Heart right ventricle (tissue), 16 donors: Measurements from ENCODE around the gene MAN1A1. TPM values are rescaled to one million over a fixed set of nuclear protein-coding genes. Genes with fewer than 3 reads are reported as not detected.

Experiments used
- ATAC-seq, 8 donors: fragments of 200-7000 bp; cut with Tn5 transposase; one replicate each; pipeline ENCODE4 v1.9.1; 2020; ENCODE audit warnings: mild to moderate bottlenecking in 8 of 8, moderate library complexity in 8 of 8, moderate number of reproducible peaks in 1 of 8
- DNase-seq, 2 donors: peaks; one replicate each; pipeline ENCODE4 v3.0.0-alpha.2; 2020
- H3K27ac ChIP-seq, 10 donors: fragments of 200-600 bp; sonication (generic) in 2 of 10; one replicate each; pipeline versions ENCODE4 v1.5.0 to v1.8.0; 2020 to 2022; ENCODE audit warnings: mild to moderate bottlenecking in 3 of 10
- H3K27me3 ChIP-seq, 7 donors: fragments of 200-600 bp; one replicate each; pipeline ENCODE4 v1.8.0; 2021 to 2022; ENCODE audit warnings: mild to moderate bottlenecking in 2 of 7
- H3K36me3 ChIP-seq, 9 donors: fragments of 200-600 bp; sonication (generic) in 1 of 9; one replicate each; pipeline versions ENCODE4 v1.5.0 to v1.8.0; 2020 to 2022; ENCODE audit warnings: mild to moderate bottlenecking in 2 of 9
- H3K4me1 ChIP-seq, 9 donors: fragments of 200-600 bp; sonication (generic) in 1 of 9; one replicate each; pipeline versions ENCODE4 v1.5.0 to v1.8.0; 2020 to 2022; ENCODE audit warnings: mild to moderate bottlenecking in 4 of 9
- H3K4me3 ChIP-seq, 10 donors: fragments of 200-600 bp; sonication (generic) in 2 of 10; one replicate each; pipeline versions ENCODE4 v1.5.0 to v1.8.0; 2020 to 2022; ENCODE audit warnings: mild to moderate bottlenecking in 7 of 10, moderate library complexity in 2 of 10
- H3K9me3 ChIP-seq, 11 donors: fragments of 200-600 bp in 10 of 11; sonication (generic) in 2 of 11; one replicate each; pipeline versions ENCODE4 v1.5.0 to v1.8.0; 2013 to 2022; ENCODE audit warnings: mild to moderate bottlenecking in 2 of 11, control low read depth in 1 of 11, moderate library complexity in 1 of 11
- WGBS, 2 donors: extraction: QIAGEN DNeasy Blood & Tissue Kit; methylation state at CpG; one replicate each; pipeline ENCODE4 v1.1.7; 2013; ENCODE audit warnings: inconsistent platforms in 1 of 2; 5-methylcytosine and 5-hydroxymethylcytosine counted together
- intact Hi-C, 10 donors: fragments of 100-400 bp; cut with DNase I; formaldehyde crosslinking; loops; one replicate each; pipeline versions ENCODE4 v1.11.1 to v1.14.2; 2022
- polyA plus RNA-seq, 2 donors: library from polyadenylated mRNA; stranded (reverse); fragments of 200-250 nt; gene quantifications; one replicate each; pipeline ENCODE4 v1.2.3, GENCODE V29; 2013
- total RNA-seq, 10 donors: library from RNA; stranded (reverse); fragmentation: NEBNext Ultra II Directional in 3 of 10; extraction: Animal tissue kit (Norgen Biotek cat#: 25700) in 3 of 10; gene quantifications; one replicate each; pipeline versions ENCODE4 v1.2.1 to v1.2.4, GENCODE V29; 2021 to 2023
- TF ChIP-seq, protein P1 (sequence below), 9 donors: fragments of 200-600 bp; sonication (generic) in 2 of 9; IDR thresholded peaks; one replicate each; pipeline versions ENCODE4 v1.5.0 to v1.8.0; 2021 to 2022; ENCODE audit warnings: antibody characterized with exemption in 9 of 9, mild to moderate bottlenecking in 5 of 9, moderate library complexity in 1 of 9
- donor health status: Arrhythmogenic right ventricular cardiomyopathy.
- donor health status: ischemic (EF 13 %, LVEDD 7.1; RV severe dilation, severe dysfunction).
- donor health status: healthy with polysubstance abuse.
- donor health status: DM: no; HTN: yes; CAD: no.
- donor health status: DM: no; HTN: no; CAD: no.
- donor health status: ischemic (EF 25% LVEDD 6.9; RV normal size, moderate dysfunction).
- donor health status: ischemic (EF 25% LVEDD 5.7; RV mildly dilated, moderate dysfunction).
- donor health status: healthy.
- donor health status: DM: yes; HTN: yes; CAD: no.
- donor health status: Ischemic cardiomyopathy.
- donor health status: ischemic (EF 35%, LVEDD 5.7; RV mildly dilated, moderate dysfunction).
- donor health status: nonischemic (EF 11% LVEDD 7.7; RV severe dilation, severe dysfunction).
- donor health status: DM: yes; HTN: yes; CAD: no.
- donor health status: PGD.
- donor health status: ischemic (EF 29% LVEDD 5.4; RV normal size, mild dysfunction).
- donor health status: nonischemic (EF 23%, LVEDD 6.1; RV moderate dilation, normal function).

The MAN1A1 gene
- total and polyA plus RNA-seq, 12 donors: 6.2 to 22.0 (median 10.2) TPM

DNA sequence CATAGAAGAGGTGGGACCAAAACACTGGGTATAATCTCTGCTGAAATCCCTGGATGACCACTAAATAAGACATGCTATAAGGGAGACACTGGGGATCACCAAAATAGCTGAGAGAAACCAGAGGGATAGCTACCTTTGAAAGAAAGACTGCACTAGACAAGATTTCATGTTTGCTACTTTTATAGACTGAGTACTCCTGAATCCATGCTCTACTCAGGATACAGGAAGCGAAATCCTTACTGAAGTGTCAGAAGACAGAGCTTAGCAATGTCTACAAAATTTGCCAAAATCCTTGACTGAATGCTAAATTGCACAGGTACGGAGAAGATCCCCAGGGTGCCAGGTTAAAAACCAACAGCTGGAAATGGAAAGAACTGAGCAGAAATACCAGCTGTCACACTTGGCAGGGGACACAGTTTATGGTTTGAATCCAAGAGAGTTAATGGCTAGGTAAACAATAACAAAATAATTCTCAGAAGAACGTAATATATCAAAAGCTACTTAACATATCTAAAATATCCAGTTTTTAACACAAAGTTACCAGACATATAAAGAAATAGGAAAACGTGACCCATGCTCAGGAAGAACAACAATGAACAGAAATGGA, 125.4 kb downstream of the MAN1A1 start:
- TF ChIP-seq, protein P1, sequence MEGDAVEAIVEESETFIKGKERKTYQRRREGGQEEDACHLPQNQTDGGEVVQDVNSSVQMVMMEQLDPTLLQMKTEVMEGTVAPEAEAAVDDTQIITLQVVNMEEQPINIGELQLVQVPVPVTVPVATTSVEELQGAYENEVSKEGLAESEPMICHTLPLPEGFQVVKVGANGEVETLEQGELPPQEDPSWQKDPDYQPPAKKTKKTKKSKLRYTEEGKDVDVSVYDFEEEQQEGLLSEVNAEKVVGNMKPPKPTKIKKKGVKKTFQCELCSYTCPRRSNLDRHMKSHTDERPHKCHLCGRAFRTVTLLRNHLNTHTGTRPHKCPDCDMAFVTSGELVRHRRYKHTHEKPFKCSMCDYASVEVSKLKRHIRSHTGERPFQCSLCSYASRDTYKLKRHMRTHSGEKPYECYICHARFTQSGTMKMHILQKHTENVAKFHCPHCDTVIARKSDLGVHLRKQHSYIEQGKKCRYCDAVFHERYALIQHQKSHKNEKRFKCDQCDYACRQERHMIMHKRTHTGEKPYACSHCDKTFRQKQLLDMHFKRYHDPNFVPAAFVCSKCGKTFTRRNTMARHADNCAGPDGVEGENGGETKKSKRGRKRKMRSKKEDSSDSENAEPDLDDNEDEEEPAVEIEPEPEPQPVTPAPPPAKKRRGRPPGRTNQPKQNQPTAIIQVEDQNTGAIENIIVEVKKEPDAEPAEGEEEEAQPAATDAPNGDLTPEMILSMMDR (IDR thresholded peaks at IDR 0.05): no peak
- intact Hi-C loops: no loop called here
- Histone ChIP-seq H3K27me3 (no peaks in the 10 kb centered on the region), H3K4me3 (no peak overlapping the region), H3K4me1 (no peaks in the 10 kb centered on the region), H3K9me3 (no peaks in the 10 kb centered on the region), H3K27ac (no peak overlapping the region), H3K36me3 (no peaks in the 10 kb centered on the region)
- 93 to 95% methylated on average over 4 of the region's 4 CpGs for WGBS, 2 donors
- ATAC-seq (no peak), DNase-seq (no peak)

GRCh38 chr6:119220452-119220851, 129.1 kb downstream of the MAN1A1 start:
- 68 to 75% methylated on average over 1 of the region's 1 CpG for WGBS, 2 donors
- no peak overlapping the region for H3K4me3 ChIP-seq
- H3K4me1 ChIP-seq: peaks cover 0 to 11% (median 0%) of the 10 kb centered on the region in 9 donors
- no peak overlapping the region for H3K27ac ChIP-seq
- H3K36me3 ChIP-seq: no peaks in the 10 kb centered on the region
- no peak for ATAC-seq
- TF ChIP-seq, protein P1 (IDR thresholded peaks at IDR 0.05): no peak
- H3K9me3 ChIP-seq: no peaks in the 10 kb centered on the region
- no peak for DNase-seq
- no peaks in the 10 kb centered on the region for H3K27me3 ChIP-seq
- intact Hi-C loops: no loop called here

- WGBS, 2 donors: 98% methylated on average over 4 of the region's 4 CpGs
- TF ChIP-seq, protein P1 (IDR thresholded peaks at IDR 0.05): no peak
- Histone ChIP-seq H3K4me3 (no peak overlapping the region), H3K27ac (no peak overlapping the region), H3K4me1 (peaks cover 0 to 15% (median 0%) of the 10 kb centered on the region in 9 donors), H3K9me3 (no peaks in the 10 kb centered on the region), H3K27me3 (no peaks in the 10 kb centered on the region), H3K36me3 (no peaks in the 10 kb centered on the region)
- DNase-seq: no peak
- no peak for ATAC-seq
- intact Hi-C loops: loop anchor here in 1 of 10 donors (10.0 kb wide), 1 partner anchor 126 kb away; the partner anchor contains the start of gene MAN1A1
Observed at GRCh38 chr6:119218548-119218947, 131.0 kb downstream of the MAN1A1 start.

GRCh38 chr6:119215885-119216590, 133.5 kb downstream of the MAN1A1 start:
- ATAC-seq: peak in 6 of 8 donors; percentile 22 to 67 (median 50)
- Histone ChIP-seq H3K27me3 (no peaks in the 10 kb centered on the region), H3K4me1 (peaks cover 0 to 15% (median 0%) of the 10 kb centered on the region in 9 donors), H3K36me3 (no peaks in the 10 kb centered on the region), H3K9me3 (no peaks in the 10 kb centered on the region), H3K27ac (no peak overlapping the region), H3K4me3 (no peak overlapping the region)
- TF ChIP-seq, protein P1 (IDR thresholded peaks at IDR 0.05): no peak
- WGBS, 2 donors: 67 to 75% methylated on average over 9 of the region's 9 CpGs
- no peak for DNase-seq
- intact Hi-C loops: loop anchor here in 1 of 10 donors (10.0 kb wide), 1 partner anchor 129 kb away; the partner anchor contains the start of gene MAN1A1
